GM13976 (cell line): ENCODE results near the gene SPAG6.

Source experiments
- DNase-seq: peaks from one replicate; pipeline ENCODE4 v3.0.0; 2012; ENCODE audit warnings: low spot score
- CTCF ChIP-seq: IDR thresholded peaks from 2 replicates; pipeline ENCODE4 v1.5.1; 2012; ENCODE audit warnings: borderline replicate concordance, mild to moderate bottlenecking; ENCODE audit not compliant: insufficient read depth; ENCODE audit errors: extremely low read depth, missing control alignments, control extremely low read depth
- in situ Hi-C: fragments of 300-500 bp; cut with MboI; formaldehyde crosslinking; loops from one replicate; pipeline ENCODE4 v1.12.0; 2022; ENCODE audit warnings: low sequenced_read_pairs, mixed read lengths, inconsistent platforms; ENCODE audit not compliant: unreplicated experiment

Gene SPAG6

GRCh38 chr10:22318772-22319171 lies 26.5 kb upstream of the SPAG6 start:
- DNase-seq = no peak
- no peak for TF ChIP-seq CTCF
- in situ Hi-C loops = no loop called here

- no peak for DNase-seq
- in situ Hi-C loops = no loop called here
- TF ChIP-seq CTCF = no peak
These were observed 25.7 kb upstream of the SPAG6 start for GRCh38 chr10:22319547-22319979.

- no peak for DNase-seq
- no peak for TF ChIP-seq CTCF
- in situ Hi-C loops = no loop called here
These were observed 25.2 kb upstream of the SPAG6 start for GRCh38 chr10:22319980-22320558.

GRCh38 chr10:22320591-22321155 lies 24.6 kb upstream of the SPAG6 start, which contains the start of gene BMI1:
Gene BMI1, plus strand, starts transcription at chr10:22321099. Its CDS starts 5,351 bp downstream, at chr10:22326450.
- no peak for TF ChIP-seq CTCF
- in situ Hi-C loops = no loop called here
- peak; percentile 77 for DNase-seq

GRCh38 chr10:22321156-22321923 lies 24.0 kb upstream of the SPAG6 start:
- TF ChIP-seq CTCF = no peak
- DNase-seq = peak; percentile 71
- in situ Hi-C loops = no loop called here

GRCh38 chr10:22321924-22322640 lies 23.2 kb upstream of the SPAG6 start:
- no peak for TF ChIP-seq CTCF

More at GRCh38 chr10:22321924-22322640, 23.2 kb upstream of the SPAG6 start:
- peak; percentile 50 for DNase-seq
- in situ Hi-C loops = no loop called here
